GM19468 (cell line): Measurements from ENCODE around the gene MAP2K1.
"Not testable (repeated sequence)": the region's sequence is repeated elsewhere in the genome, so short reads cannot be mapped to it uniquely, and the experiment has no call there.

Experiments used
- ATAC-seq: cut with Tn5 transposase; IDR thresholded peaks from one replicate; pipeline ENCODE4 v1.9.1; 2021; ENCODE audit warnings: mild to moderate bottlenecking, moderate library complexity, moderate number of reproducible peaks; ENCODE audit not compliant: unreplicated experiment; ENCODE audit errors: extremely low read depth

The MAP2K1 gene

DNA sequence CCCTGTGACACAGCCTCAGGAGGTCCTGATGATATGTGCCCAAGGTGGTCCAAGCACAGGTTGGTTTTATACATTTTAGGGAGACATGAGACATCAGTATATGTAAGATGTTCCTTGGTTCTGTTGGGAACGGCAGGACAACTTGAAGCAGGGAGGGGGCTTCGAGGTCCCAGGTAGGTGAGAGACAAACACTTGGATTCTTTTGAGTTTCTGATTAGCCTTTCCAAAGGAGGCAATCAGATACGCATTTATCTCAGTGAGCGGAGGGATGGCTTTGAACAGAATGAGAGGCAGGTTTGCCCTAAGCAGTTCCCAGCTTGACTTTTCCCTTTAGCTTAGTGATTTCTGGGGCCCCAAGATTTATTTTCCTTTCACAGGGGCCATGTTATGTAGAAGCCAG is 84.1 kb downstream of the MAP2K1 start:
- not testable (repeated sequence) for ATAC-seq

DNA sequence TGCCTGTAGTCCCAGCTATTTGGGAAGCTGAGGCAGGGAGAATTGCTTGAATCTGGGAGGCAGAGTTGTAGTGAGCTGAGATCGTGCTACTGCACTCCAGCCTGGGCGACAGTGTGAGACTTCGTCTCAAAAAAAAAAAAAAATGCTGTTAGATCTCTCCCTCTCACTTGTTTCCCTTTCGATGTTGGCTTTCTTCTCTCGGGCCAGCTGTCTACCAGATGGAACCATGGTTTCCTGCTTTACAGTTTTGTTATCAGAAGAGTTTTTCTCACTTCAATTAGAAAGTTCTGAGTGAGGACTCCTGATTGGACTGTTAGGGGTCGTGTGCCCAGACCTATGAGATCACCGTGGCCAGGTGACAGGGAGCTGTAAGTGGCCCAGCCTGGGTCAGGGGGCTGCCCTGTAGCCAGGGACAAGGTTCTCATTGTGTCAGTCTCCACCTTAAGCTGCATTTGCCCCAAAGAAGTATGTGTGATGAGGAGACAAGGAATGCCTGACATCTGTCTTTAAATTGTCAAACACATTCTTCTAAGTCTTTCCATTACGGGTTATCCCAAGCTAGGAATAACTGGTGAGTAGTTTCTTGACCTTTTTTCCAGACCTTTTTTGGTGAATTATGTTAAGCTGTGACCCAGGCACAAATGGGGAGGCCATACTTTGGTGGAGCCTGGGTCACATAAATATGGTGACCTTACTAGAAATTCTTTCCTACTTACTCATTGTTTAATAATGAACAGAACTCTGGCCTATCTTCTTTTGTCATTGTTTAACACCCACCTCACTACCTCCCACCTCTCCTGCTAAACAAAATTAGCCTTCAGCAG is 85.7 kb downstream of the MAP2K1 start:
- peak; percentile 68 for ATAC-seq

DNA sequence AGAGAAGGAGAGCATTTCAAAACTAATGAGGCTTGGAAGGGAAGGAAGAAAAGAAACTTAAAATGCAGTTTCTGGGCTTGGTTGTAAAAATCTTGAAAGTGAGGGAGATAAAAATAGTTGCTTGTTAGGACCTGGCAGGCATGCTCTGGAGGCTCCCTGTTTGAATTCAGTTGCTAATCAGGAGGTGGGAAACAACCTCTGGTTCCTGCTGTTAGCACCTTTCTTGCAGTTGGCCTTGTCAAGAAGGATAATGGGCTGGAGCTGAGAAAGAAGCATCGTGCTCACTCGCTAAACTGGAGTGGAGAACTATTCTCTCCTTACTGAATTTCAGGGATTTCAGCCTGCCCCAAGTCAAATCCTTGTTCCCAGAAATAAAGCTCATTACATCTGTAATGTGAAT is 87.4 kb downstream of the MAP2K1 start:
- no peak for ATAC-seq

DNA sequence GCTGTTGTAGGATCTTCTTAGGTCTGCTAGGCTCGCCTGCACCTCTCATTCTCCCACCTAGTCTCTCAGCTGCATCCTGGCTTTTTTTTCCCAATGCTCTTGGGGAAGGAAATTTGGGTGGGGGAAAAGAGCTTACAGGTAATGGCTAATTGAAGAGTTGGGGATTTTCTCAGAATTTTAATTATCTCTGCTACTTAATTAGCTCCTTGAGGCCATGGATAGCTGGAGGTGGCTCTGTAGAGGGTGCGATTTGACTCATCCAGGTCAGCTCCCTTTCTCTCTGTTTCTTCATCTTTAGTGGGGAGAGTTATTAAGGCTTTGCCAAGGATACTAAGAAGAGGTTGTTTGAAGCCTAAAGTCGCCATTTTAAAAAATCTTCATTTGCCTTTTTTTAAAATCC is 88.3 kb downstream of the MAP2K1 start:
- no peak for ATAC-seq

DNA sequence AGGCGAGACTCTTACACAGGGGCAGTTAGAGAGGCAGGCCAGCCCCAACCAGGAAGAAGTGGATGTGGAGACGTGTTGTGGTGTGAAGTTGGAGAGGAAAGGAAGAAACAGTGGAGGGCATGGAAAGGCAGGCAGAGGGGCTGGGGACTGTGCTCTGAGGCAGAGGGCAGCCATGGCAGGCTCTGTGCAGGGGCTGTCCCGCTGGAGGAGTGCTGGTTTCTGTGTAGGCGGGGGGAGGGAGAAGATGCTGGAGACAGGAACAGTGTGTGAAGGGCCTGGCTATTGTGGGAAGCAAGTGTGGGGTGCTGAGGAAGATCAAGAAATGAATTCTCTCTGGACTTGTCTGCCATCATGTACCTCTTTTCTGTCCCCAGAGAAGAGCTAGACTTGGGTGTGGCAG is 89.8 kb downstream of the MAP2K1 start:
- no peak for ATAC-seq

DNA sequence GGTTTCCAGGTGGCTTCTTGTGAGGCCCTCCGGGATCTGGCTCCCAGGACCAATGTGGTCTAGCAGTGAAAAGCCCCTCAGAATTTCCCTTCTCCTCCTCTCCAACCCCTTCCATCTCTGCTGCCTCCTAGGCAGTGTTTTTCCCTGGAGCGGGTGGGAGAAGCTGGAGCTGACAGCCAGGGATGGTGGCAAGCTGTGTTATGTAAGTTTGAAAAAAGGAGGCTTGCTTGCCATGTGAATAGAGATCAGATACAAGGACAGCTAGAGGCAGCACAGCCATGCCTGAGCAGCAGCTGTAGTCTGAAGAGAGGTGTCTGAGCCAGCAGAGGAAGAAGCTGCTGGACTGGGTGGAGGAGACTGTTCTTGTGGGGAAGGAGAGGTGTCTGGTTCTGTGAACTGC is 90.3 kb downstream of the MAP2K1 start:
- no peak for ATAC-seq

DNA sequence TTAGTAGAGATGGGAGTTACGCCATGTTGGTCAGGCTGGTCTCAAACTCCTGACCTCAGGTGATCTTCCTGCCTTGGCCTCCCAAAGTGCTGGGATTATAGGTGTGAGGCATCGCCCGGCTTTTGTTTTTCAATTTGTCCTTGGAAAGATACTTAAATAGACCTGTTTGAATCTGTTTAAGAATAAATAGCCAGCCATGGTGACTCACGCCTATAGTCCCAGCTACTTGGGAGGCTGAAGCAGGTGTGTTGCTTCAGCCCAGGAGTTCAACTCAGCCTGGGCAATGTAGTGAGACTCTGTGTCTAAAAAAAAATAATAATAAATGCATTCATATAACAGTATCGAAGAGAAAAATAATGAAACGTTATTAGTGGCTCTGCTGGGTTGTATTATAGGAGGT is 93.6 kb downstream of the MAP2K1 start:
- ATAC-seq: no peak

DNA sequence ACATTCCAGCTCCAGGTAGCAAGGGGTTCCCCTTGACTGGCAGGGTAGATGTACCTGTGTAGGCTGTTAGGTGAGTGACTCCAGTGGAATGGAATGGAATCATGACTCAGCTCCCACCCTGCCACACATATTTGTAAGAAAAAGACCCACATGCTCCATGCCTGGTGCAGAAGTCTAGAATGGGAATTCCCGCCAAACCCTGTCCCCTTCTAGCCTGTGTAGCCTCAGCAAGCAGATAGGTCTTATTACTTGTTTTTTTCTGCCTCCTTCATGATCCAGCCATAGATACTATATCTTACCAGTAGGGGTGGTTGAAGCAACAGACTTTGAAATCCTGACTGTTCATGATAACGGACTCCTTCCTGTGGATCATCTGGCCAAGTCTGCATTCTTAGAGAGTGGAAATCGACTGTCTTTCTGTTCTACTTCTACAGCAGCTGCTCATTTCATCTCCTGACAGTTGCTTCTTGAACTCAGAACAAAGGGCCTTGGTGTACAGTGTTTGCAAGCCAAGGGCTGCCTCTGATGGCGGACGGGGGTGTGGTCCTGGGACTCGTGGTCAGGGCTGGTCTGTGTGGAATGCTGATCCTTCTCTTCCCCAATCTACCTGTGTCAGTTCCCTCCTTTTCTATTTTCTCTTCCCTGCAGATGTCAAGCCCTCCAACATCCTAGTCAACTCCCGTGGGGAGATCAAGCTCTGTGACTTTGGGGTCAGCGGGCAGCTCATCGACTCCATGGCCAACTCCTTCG is 94.6 kb downstream of the MAP2K1 start:
- ATAC-seq: no peak

DNA sequence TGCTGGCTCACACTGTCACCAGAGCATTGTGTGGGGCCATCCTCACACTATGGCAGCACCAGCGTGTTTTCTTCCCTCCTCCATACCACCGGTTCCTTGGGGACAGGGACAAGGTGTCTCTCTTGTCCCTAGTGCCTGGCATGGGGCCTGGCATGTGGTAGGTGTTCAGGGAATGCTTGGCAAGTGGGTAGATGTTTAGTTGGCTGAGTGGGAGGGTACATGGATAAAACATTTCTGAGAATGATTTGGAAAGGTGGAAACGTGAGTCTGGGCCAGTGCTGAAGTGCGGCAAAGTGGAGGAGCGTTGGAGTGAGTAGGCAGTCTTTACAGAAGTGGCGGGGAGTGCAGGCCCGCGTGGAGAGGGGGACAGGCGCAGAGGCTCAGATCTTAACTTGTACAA is 95.8 kb downstream of the MAP2K1 start:
- ATAC-seq: no peak

DNA sequence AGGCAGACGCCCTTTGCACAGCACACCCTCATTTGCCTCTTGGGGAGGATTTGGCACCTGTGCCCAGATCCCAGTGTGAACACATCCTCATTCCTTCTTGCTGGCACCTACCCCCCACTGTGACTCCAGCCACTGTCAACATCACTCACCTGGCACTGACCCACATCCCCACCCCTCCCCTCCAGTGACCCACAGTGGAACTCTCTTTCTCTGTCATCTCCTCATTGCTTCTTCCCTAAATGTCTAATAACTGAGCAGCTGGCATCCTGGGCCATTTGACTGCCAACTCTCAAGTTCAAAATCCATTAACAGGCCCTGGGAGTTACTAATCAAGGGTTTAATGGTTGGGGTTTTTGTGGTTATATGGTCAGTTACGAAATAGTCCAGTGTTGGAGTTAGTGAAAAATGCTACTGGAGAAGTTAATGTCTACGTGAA is 96.4 kb downstream of the MAP2K1 start:
- no peak for ATAC-seq

DNA sequence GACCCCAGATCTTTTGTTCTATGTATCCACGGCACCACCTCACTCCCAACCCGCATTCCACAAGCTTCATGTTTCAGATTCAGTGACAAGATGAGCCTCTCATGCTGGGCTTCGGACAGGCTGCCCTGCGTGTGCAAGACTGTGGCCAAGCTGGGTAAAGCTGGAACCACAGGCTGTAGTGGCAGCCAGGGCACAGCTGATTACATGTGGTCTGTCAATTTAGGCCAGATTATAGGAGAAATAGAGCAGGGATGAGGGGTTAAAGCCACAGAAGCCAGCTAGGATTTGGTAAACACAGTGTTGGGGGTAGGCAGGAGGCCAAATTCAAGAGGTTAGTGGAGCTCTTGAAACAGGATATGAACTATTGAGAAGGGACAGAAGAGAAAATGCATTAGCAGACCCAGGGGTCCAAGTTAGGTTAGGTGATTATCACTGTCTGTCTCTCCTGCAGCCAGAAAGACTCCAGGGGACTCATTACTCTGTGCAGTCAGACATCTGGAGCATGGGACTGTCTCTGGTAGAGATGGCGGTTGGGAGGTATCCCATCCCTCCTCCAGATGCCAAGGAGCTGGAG is 97.9 kb downstream of the MAP2K1 start:
- no peak for ATAC-seq

DNA sequence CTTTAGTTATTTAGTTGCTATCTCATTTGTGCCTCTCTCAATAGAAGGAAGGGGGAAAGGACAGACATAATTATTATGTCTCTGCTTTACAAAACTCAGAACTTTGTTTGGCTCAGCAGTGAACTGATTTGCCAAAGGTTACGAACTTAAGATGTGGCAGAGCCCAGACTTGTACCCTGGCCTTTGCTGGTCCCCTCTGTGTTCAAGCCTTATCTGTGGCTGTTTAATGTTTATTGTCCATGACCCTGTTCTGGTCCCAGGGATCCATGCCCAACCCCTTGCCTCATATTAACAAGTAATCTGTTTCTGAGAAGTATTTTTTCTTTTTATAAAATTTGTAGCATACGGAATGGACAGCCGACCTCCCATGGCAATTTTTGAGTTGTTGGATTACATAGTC is 100.2 kb downstream of the MAP2K1 start:
- no peak for ATAC-seq

DNA sequence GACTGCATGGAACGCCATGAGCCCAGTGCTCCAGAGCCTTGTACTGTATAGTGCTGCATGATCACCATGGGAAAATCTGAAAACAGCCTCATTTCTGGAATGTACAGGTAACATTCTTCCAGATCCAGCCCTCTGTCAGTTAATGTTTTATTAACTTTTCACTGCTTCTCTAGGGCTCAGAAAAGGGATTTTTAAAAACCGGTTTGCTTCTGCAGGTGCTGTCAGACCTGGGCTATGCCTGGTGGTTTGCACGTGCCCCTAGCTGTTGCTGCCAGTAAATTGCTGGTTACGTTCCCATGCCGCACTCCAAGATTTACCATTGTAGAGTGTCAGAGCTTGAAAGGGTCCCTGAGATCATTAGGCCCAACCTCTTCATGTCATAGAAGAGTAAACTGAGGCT is 101.8 kb downstream of the MAP2K1 start:
- no peak for ATAC-seq

DNA sequence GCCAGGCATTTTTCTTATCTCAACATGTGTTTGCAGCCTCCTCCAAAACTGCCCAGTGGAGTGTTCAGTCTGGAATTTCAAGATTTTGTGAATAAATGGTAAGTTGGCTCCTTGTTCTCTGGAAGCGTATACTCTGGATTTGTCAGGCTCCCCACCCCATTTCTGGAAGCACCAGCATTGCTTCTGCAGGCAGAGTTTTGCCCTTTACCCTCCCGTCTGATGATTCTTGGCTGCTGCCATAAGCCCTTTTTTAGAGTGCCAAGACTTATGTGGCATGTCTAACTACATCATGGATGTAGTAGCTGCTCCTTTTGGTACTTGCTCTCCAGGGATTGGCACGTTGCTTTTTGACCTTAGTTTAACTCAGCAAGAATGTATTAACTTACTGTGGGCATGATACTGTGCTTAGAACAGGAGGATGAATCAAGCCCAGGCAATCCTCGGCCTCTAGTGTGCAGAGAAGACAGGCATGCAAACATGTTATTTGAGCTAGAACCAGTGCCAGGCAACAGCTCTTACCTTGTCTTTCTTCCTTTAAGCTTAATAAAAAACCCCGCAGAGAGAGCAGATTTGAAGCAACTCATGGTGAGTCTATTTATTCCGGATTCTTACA is 102.6 kb downstream of the MAP2K1 start:
- no peak for ATAC-seq

DNA sequence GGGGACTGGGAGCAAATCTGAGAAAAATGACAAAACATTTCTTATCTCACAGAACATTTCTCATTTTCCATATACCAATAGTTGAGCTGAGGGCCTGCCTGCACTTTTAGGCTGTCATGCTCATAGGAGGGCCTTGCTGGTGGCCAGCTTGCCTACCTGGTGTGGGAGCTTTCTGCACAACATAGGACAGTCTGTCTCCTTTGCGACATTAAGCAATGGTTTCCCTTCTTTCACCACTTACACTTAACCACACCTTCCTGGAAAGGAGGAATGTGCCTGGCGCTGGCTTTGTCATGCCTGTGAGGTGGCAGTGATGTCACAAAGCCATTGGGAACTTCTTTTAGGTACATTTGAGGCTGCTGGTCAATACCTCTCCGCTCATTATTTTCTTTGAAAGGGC is 105.1 kb downstream of the MAP2K1 start:
- no peak for ATAC-seq

DNA sequence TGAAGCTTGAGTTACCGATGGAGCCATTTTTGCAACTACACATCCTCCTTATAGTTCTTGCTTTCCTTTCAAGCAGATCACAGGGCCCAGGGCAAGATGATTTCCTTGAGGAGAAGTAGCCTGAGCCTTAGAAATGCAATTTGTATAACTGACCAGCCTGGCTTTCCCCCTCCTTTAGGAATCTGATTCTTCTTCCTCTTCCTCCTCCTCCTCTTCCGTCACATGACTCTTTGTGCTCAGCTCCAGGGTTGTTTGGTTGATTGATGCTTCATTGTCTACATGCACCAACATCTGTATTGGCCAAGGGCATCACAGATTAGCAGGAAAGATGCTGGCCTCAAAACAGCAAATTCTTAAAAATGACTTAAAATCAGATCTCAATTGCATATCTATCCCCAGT is 107.5 kb downstream of the MAP2K1 start:
- no peak for ATAC-seq

DNA sequence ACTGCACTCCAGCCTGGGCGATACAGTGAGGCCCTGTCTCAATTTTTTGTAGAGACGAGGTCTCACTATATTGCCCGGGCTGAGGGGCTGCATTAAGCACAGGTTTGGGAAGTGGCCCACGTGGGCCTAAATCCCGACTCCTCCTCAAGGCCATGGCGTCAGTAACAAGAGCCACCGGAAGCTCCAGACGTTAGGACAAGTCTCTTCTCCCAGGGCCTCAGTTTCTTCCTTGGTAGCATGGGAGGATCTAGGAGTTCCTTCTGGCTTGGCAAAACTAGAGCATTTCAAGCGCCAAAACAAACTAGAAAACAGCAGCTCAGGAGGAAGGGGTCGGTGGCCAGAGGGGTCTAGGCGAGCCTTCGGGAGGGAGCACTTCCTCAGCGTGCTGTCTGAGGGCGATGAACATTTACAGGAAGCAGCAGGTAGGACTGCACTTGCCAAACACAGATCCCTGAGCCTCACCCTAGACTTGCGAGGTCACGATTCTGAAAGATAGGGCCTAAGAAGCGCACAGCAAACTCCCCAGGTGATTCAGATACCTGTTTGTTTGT is 110.3 kb downstream of the MAP2K1 start:
- no peak for ATAC-seq

DNA sequence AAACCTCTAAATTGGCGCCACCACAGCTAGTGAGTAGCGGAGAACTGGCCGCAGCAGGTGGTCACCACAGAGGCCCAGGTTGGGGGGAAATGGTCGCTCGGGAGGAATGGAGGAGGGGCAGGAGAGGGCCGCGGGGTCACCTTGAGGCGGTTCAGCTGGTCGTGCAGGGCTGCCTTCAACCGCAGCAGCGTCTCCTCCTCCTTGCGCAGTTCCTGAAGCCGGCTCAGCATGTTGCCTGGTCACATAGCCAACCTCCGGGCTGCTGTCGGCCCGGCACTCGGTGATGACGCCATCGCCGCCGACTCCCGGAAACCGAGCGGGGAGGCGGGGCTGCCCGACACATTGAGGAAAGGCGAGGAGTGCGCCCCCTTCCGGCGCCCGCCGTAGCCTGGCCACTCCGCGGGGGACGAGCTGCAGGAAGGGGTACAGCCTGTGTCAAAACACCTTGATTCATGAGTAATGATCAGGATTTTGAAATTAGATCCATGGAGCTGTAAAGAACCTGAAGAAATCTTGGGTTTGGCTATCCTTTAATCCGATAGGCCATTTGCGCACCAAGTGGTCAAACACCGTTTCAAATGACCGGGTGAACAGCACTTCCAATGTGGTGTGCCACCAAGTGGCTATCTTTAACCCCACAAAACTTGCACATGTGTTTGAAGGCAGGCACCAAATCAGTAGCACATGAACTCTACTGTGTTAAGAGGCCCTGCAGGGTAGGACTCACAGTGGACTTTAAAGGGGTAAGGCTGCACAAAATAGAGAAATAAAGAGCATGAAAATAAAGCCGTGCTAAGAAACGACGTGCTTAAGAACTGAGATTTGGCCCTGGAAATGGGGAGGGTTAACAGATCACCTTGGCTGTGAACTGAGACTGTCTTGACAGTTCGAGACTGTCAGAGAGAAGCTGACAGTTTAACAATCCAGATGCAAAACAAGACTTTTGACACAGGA is 111.1 kb downstream of the MAP2K1 start, which contains the start of gene SNAPC5:
TSS of gene SNAPC5 (minus strand) at position 261 of the 954 bp plus-strand sequence. CDS start at position 230, 31 bp downstream.
- ATAC-seq: no peak
